ENCODE data around the gene GABRG2.

The GABRG2 gene

GRCh38 chr5:162132348-162132747 lies 64.8 kb downstream of the GABRG2 start:
- TF ChIP-seq POLR2A (IDR thresholded peaks at IDR 0.05; ENCODE audit: low read depth, low read length), result no peak
- DNase-seq (ENCODE audit: insufficient read length, low spot score) (no peak), FAIRE-seq (no peak)

GRCh38 chr5:162139190-162139589 lies 71.6 kb downstream of the GABRG2 start:
- FAIRE-seq, result no peak
- TF ChIP-seq POLR2A (IDR thresholded peaks at IDR 0.05; ENCODE audit: low read depth, low read length), result no peak
- no peak for DNase-seq (ENCODE audit: insufficient read length, low spot score)

GRCh38 chr5:162154242-162154641 lies 86.7 kb downstream of the GABRG2 start:
- no peak for DNase-seq (ENCODE audit: insufficient read length, low spot score)
- no peak for FAIRE-seq
- no peak for TF ChIP-seq POLR2A (IDR thresholded peaks at IDR 0.05; ENCODE audit: low read depth, low read length)

GRCh38 chr5:162160401-162160800 lies 92.8 kb downstream of the GABRG2 start:
- FAIRE-seq (no peak), DNase-seq (ENCODE audit: insufficient read length, low spot score) (no peak)
- TF ChIP-seq POLR2A (IDR thresholded peaks at IDR 0.05; ENCODE audit: low read depth, low read length), result no peak

GRCh38 chr5:162163663-162164062 lies 96.1 kb downstream of the GABRG2 start:
- DNase-seq (ENCODE audit: insufficient read length, low spot score) (no peak), FAIRE-seq (no peak)
- TF ChIP-seq POLR2A (IDR thresholded peaks at IDR 0.05; ENCODE audit: low read depth, low read length), result no peak

- TF ChIP-seq POLR2A (IDR thresholded peaks at IDR 0.05; ENCODE audit: low read depth, low read length), result no peak
- no peak for FAIRE-seq
- no peak for DNase-seq (ENCODE audit: insufficient read length, low spot score)
Observed at GRCh38 chr5:162174358-162174974, 106.9 kb downstream of the GABRG2 start.

- FAIRE-seq (no peak), DNase-seq (ENCODE audit: insufficient read length, low spot score) (no peak)
- no peak for TF ChIP-seq POLR2A (IDR thresholded peaks at IDR 0.05; ENCODE audit: low read depth, low read length)
Observed at GRCh38 chr5:162187371-162187770, 119.8 kb downstream of the GABRG2 start.

GRCh38 chr5:162189719-162190118 lies 122.1 kb downstream of the GABRG2 start:
- DNase-seq (ENCODE audit: insufficient read length, low spot score) (no peak), FAIRE-seq (no peak)
- no peak for TF ChIP-seq POLR2A (IDR thresholded peaks at IDR 0.05; ENCODE audit: low read depth, low read length)

GRCh38 chr5:162193012-162193411 lies 125.4 kb downstream of the GABRG2 start:
- DNase-seq (ENCODE audit: insufficient read length, low spot score) (no peak), FAIRE-seq (no peak)
- no peak for TF ChIP-seq POLR2A (IDR thresholded peaks at IDR 0.05; ENCODE audit: low read depth, low read length)

- DNase-seq (ENCODE audit: insufficient read length, low spot score) (no peak), FAIRE-seq (no peak)
- TF ChIP-seq POLR2A (IDR thresholded peaks at IDR 0.05; ENCODE audit: low read depth, low read length), result no peak
Observed at GRCh38 chr5:162196351-162196750, 128.8 kb downstream of the GABRG2 start.

- TF ChIP-seq POLR2A (IDR thresholded peaks at IDR 0.05; ENCODE audit: low read depth, low read length), result no peak
- DNase-seq (ENCODE audit: insufficient read length, low spot score) (no peak), FAIRE-seq (no peak)
Observed at GRCh38 chr5:162202285-162202880, 134.8 kb downstream of the GABRG2 start.

All from H54 (cell line).